IMR-90 (cell line): ENCODE measurements around the gene FHAD1. TPM values are rescaled to one million over a fixed set of nuclear protein-coding genes. Genes with fewer than 3 reads are reported as not detected.

Experiments used
- ATAC-seq: fragments of 200-7000 bp; cut with Tn5 transposase; 2 replicates; pipeline ENCODE4 v1.9.1; 2020; ENCODE audit warnings: low read depth, mild to moderate bottlenecking, moderate library complexity
- BruUV-seq: library from RNA; stranded (reverse); fragments of 400-500 nt; replicated peaks from 2 replicates; lab custom pipeline; 2021; lab: Mats Ljungman, UMichigan
- CTCF ChIA-PET: fragments of 300-600 bp; formaldehyde crosslinking; extraction: SDS; loops from one replicate; lab custom pipeline; 2021; ENCODE audit warnings: antibody characterized with exemption; lab: Yijun Ruan, JAX
- POLR2A ChIA-PET: fragments of 300-600 bp; sonication (Branson Sonifier 250); formaldehyde crosslinking; loops from one replicate; lab custom pipeline; 2022; ENCODE audit warnings: antibody characterized with exemption; ENCODE audit not compliant: unreplicated experiment; lab: Charles Lee
- DNase-seq: peaks from one replicate; pipeline ENCODE4 v3.0.0; 2013
- H2AFZ ChIP-seq: replicated peaks from 2 replicates; pipeline ENCODE3; 2013; ENCODE audit warnings: low read length, mild to moderate bottlenecking; ENCODE audit not compliant: poor library complexity
- H2AK5ac ChIP-seq: 2 replicates; pipeline ENCODE4 v1.6.1; 2013; ENCODE audit warnings: low read depth, low read length, inconsistent platforms
- H2AK9ac ChIP-seq: replicated peaks from 2 replicates; pipeline ENCODE3; 2013; ENCODE audit warnings: mild to moderate bottlenecking, low read depth, low read length, moderate library complexity; ENCODE audit not compliant: poor library complexity
- H2BK120ac ChIP-seq: 2 replicates; pipeline ENCODE4 v1.6.1; 2013; ENCODE audit warnings: low read depth, low read length, inconsistent platforms
- H2BK15ac ChIP-seq: 3 replicates; pipeline ENCODE4 v1.6.1; 2013; ENCODE audit warnings: low read depth, low read length, inconsistent platforms
- H2BK20ac ChIP-seq: 2 replicates; pipeline ENCODE4 v1.6.1; 2013; ENCODE audit warnings: low read depth, mild to moderate bottlenecking, inconsistent platforms, low read length, moderate library complexity
- H2BK5ac ChIP-seq: 2 replicates; pipeline ENCODE4 v1.6.1; 2013; ENCODE audit warnings: mild to moderate bottlenecking, low read depth, low read length, inconsistent platforms; ENCODE audit not compliant: poor library complexity, severe bottlenecking
- H3K14ac ChIP-seq: replicated peaks from 2 replicates; pipeline ENCODE4 v1.6.1; 2013; ENCODE audit warnings: low read depth, low read length, inconsistent platforms
- H3K18ac ChIP-seq: 2 replicates; pipeline ENCODE4 v1.6.1; 2013; ENCODE audit warnings: low read depth, low read length, control low read depth
- H3K23ac ChIP-seq: 2 replicates; pipeline ENCODE4 v1.6.1; 2013; ENCODE audit warnings: low read depth, low read length, inconsistent platforms
- H3K27ac ChIP-seq: 2 replicates; pipeline ENCODE4 v1.5.1; 2013; ENCODE audit warnings: mild to moderate bottlenecking, control low read depth, low read length; ENCODE audit not compliant: insufficient read depth
- H3K27me3 ChIP-seq: 2 replicates; pipeline ENCODE4 v1.6.1; 2013; ENCODE audit warnings: low read length; ENCODE audit not compliant: control insufficient read depth, insufficient read depth
- H3K36me3 ChIP-seq: 2 replicates; pipeline ENCODE4 v1.6.1; 2013; ENCODE audit warnings: low read length, mixed read lengths; ENCODE audit not compliant: control insufficient read depth, insufficient read depth
- H3K4ac ChIP-seq: 2 replicates; pipeline ENCODE4 v1.6.1; 2013; ENCODE audit warnings: low read depth, low read length, inconsistent platforms
- H3K4me1 ChIP-seq: 2 replicates; pipeline ENCODE4 v1.6.1; 2013; ENCODE audit warnings: low read length, mixed read lengths; ENCODE audit not compliant: control insufficient read depth, insufficient read depth
- H3K4me2 ChIP-seq: 2 replicates; pipeline ENCODE4 v1.6.1; 2013; ENCODE audit warnings: low read depth, mild to moderate bottlenecking, control low read depth, low read length, moderate library complexity
- H3K4me3 ChIP-seq: 2 replicates; pipeline ENCODE4 v1.5.1; 2013; ENCODE audit warnings: low read depth, mild to moderate bottlenecking, control low read depth, low read length, moderate library complexity; ENCODE audit not compliant: insufficient read depth
- H3K56ac ChIP-seq: 2 replicates; pipeline ENCODE4 v1.6.1; 2013; ENCODE audit warnings: low read length, inconsistent platforms; ENCODE audit not compliant: insufficient read depth; ENCODE audit errors: extremely low read depth
- H3K79me1 ChIP-seq, 2 experiments: 2 replicates each; pipeline ENCODE4 v1.6.1; 2013; ENCODE audit warnings: low read length in 2 of 2, inconsistent platforms in 1 of 2, low read depth in 1 of 2
- H3K9ac ChIP-seq: 2 replicates; pipeline ENCODE4 v1.6.1; 2013; ENCODE audit warnings: low read depth, low read length, control low read depth
- H3K9me1 ChIP-seq: 2 replicates; pipeline ENCODE4 v1.6.1; 2013; ENCODE audit warnings: low read length, inconsistent platforms; ENCODE audit not compliant: insufficient read depth
- H3K9me3 ChIP-seq: 2 replicates; pipeline ENCODE4 v1.6.1; 2013; ENCODE audit warnings: low read length; ENCODE audit not compliant: control insufficient read depth, insufficient read depth
- H4K20me1 ChIP-seq: 2 replicates; pipeline ENCODE4 v1.6.1; 2013; ENCODE audit warnings: low read length, inconsistent platforms; ENCODE audit not compliant: insufficient read depth
- H4K5ac ChIP-seq: 2 replicates; pipeline ENCODE4 v1.6.1; 2013; ENCODE audit warnings: mild to moderate bottlenecking, low read depth, low read length, control low read depth
- H4K8ac ChIP-seq, 2 experiments: 2 replicates each; pipeline ENCODE4 v1.6.1; 2013; ENCODE audit warnings: low read depth in 2 of 2, low read length in 2 of 2, control low read depth in 1 of 2, inconsistent platforms in 1 of 2
- H4K91ac ChIP-seq: 2 replicates; pipeline ENCODE4 v1.6.1; 2013; ENCODE audit warnings: low read depth, low read length, inconsistent platforms; ENCODE audit not compliant: insufficient read depth
- CHD1 ChIP-seq: IDR thresholded peaks from 2 replicates; pipeline ENCODE4 v1.6.1; 2012; ENCODE audit warnings: low read depth, low read length, improper control_type of control experiment
- FOS ChIP-seq: fragments of 150-350 bp; IDR thresholded peaks from 2 replicates; pipeline ENCODE4 v1.6.1; 2016; ENCODE audit warnings: low read depth, low read length
- MAZ ChIP-seq: IDR thresholded peaks from 2 replicates; pipeline ENCODE4 v1.6.1; 2012; ENCODE audit warnings: low read depth, mild to moderate bottlenecking, low read length, improper control_type of control experiment, moderate library complexity, borderline replicate concordance
- NFE2L2 ChIP-seq: fragments of 150-350 bp; IDR thresholded peaks from 2 replicates; pipeline ENCODE4 v1.6.1; 2016; ENCODE audit warnings: low read depth, mild to moderate bottlenecking, low read length
- RAD21 ChIP-seq: IDR thresholded peaks from 2 replicates; pipeline ENCODE4 v1.6.1; 2012; ENCODE audit warnings: low read length, improper control_type of control experiment
- RCOR1 ChIP-seq: IDR thresholded peaks from 2 replicates; pipeline ENCODE4 v1.6.1; 2012; ENCODE audit warnings: mild to moderate bottlenecking, low read length, improper control_type of control experiment; ENCODE audit not compliant: insufficient replicate concordance
- RFX5 ChIP-seq: IDR thresholded peaks from 2 replicates; pipeline ENCODE4 v1.8.0; 2012; ENCODE audit warnings: low read depth, mild to moderate bottlenecking, low read length, moderate library complexity
- SMC3 ChIP-seq: fragments of 150-350 bp; IDR thresholded peaks from 2 replicates; pipeline ENCODE4 v1.6.1; 2016; ENCODE audit warnings: low read depth, mild to moderate bottlenecking, antibody characterized with exemption, low read length, moderate library complexity
- WGBS, 2 experiments: methylation state at CpG; one replicate each; pipeline versions ENCODE4 v1.1.5 to v1.1.7; 2013; ENCODE audit warnings: missing lambda C conversion rate in 2 of 2; ENCODE audit not compliant: insufficient read length in 1 of 2; ENCODE audit errors: extremely low coverage in 2 of 2; 5-methylcytosine and 5-hydroxymethylcytosine counted together
- dilution Hi-C: fragments of 300-500 bp; cut with HindIII; formaldehyde crosslinking; loops from one replicate; pipeline ENCODE4 v1.14.3; 2018; ENCODE audit warnings: low sequenced_read_pairs; ENCODE audit not compliant: unreplicated experiment
- in situ Hi-C: fragments of 300-500 bp; cut with MboI; formaldehyde crosslinking; loops from 3 replicates; pipeline ENCODE4 v1.14.3; 2019; ENCODE audit warnings: low sequenced_read_pairs, inconsistent platforms, mixed read lengths
- intact Hi-C: fragments of 100-400 bp; cut with micrococcal nuclease; formaldehyde crosslinking; loops from 2 replicates; pipeline ENCODE4 v1.10.0; 2022
- polyA plus RNA-seq, 3 experiments: library from polyadenylated mRNA; depleted of rRNA; stranded (reverse); fragments of >200 nt; gene quantifications; 2 replicates each; pipeline ENCODE4 v1.2.3, GENCODE V29; 2012; ENCODE audit warnings: low replicate concordance in 1 of 3
- total RNA-seq: library from RNA; depleted of rRNA; stranded (reverse); fragments of >200 nt; gene quantifications from 2 replicates; pipeline ENCODE4 v1.2.3, GENCODE V29; 2012
- TF ChIP-seq, protein P1 (sequence below): fragments of 150-350 bp; IDR thresholded peaks from 2 replicates; pipeline ENCODE4 v1.6.1; 2017; ENCODE audit warnings: mild to moderate bottlenecking, antibody characterized with exemption, low read length, low read depth
- TF ChIP-seq, protein P2 (sequence below): fragments of 150-350 bp; IDR thresholded peaks from 2 replicates; pipeline ENCODE4 v1.6.1; 2016; ENCODE audit warnings: low read depth, mild to moderate bottlenecking, low read length, moderate library complexity, borderline replicate concordance

Gene FHAD1
- total and polyA plus RNA-seq, 2 of the 4 experiments (the other 2 are of a cell fraction): not detected

DNA sequence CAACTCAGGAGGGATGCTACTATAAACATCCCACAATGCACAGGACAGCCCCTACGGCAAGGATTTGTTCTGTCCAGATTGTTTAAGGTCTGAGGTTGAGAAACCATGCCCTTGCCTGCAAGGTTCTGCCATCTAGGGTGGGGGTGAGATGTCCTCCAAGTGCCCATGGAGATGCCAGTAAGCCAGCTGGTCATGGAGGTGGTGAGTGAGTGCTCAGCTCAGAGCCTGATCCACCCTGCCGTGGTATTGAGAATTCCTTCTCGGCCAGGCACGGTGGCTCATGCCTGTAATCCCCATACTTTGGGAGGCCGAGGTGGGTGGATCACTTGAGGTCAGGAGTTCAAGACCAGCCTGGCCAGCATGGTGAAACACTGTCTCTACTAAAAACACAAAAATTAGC, 178.0 kb downstream of the FHAD1 start:
- dilution Hi-C loops: no loop called here
- H2BK20ac ChIP-seq: no peak overlapping the region
- no peak overlapping the region for H3K56ac ChIP-seq
- in situ Hi-C loops: loop anchor here (5.0 to 10.0 kb wide), 2 partner anchors 98 to 270 kb away; partner anchors contain the start of gene TMEM51
- H3K9ac ChIP-seq: no peak overlapping the region
- H3K4ac ChIP-seq: no peak overlapping the region
- no peak overlapping the region for H3K4me2 ChIP-seq
- no peak overlapping the region for H2BK15ac ChIP-seq
- H3K14ac ChIP-seq: no peak overlapping the region
- H2BK5ac ChIP-seq: no peak overlapping the region
- H4K20me1 ChIP-seq: peaks cover 16% of the 10 kb centered on the region
- DNase-seq: no peak
- ChIA-PET POLR2A (no interaction called here), CTCF (no interaction called here)
- H3K9me3 ChIP-seq: no peaks in the 10 kb centered on the region
- no peak overlapping the region for H2AFZ ChIP-seq
- H3K27ac ChIP-seq: no peak overlapping the region
- peaks cover 8 to 58% of the 10 kb centered on the region in 2 experiments; a peak in 3 of 4 replicates for H3K79me1 ChIP-seq
- H3K9me1 ChIP-seq: peaks cover 12% of the 10 kb centered on the region
- no peak overlapping the region for H4K8ac ChIP-seq
- no peak for TF ChIP-seq RCOR1
- TF ChIP-seq SMC3: no peak
- TF ChIP-seq RFX5: no peak
- TF ChIP-seq, protein P1, sequence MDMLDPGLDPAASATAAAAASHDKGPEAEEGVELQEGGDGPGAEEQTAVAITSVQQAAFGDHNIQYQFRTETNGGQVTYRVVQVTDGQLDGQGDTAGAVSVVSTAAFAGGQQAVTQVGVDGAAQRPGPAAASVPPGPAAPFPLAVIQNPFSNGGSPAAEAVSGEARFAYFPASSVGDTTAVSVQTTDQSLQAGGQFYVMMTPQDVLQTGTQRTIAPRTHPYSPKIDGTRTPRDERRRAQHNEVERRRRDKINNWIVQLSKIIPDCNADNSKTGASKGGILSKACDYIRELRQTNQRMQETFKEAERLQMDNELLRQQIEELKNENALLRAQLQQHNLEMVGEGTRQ: no peak
- no peak for TF ChIP-seq CHD1
- TF ChIP-seq, protein P2, sequence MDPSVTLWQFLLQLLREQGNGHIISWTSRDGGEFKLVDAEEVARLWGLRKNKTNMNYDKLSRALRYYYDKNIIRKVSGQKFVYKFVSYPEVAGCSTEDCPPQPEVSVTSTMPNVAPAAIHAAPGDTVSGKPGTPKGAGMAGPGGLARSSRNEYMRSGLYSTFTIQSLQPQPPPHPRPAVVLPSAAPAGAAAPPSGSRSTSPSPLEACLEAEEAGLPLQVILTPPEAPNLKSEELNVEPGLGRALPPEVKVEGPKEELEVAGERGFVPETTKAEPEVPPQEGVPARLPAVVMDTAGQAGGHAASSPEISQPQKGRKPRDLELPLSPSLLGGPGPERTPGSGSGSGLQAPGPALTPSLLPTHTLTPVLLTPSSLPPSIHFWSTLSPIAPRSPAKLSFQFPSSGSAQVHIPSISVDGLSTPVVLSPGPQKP: no peak
- no peak for TF ChIP-seq NFE2L2
- TF ChIP-seq FOS: no peak
- no peak for TF ChIP-seq RAD21
- no peak for TF ChIP-seq MAZ
- H3K36me3 ChIP-seq: peaks cover 11% of the 10 kb centered on the region
- H2AK5ac ChIP-seq: no peak overlapping the region; the same call in 1 of the 2 replicates
- no CpG with 5 or more reads among the region's 5 CpGs for WGBS, 2 experiments
- no peak overlapping the region for H2AK9ac ChIP-seq
- H4K5ac ChIP-seq: no peak overlapping the region
- H3K23ac ChIP-seq: no peak overlapping the region
- H3K18ac ChIP-seq: no peak overlapping the region
- no peak for ATAC-seq
- intact Hi-C loops: no loop called here
- no peak overlapping the region for H3K4me3 ChIP-seq
- no peaks in the 10 kb centered on the region for H3K27me3 ChIP-seq
- H2BK120ac ChIP-seq: no peak overlapping the region
- no TSS peak for BruUV-seq
- H3K4me1 ChIP-seq: peaks cover 16% of the 10 kb centered on the region
- H4K91ac ChIP-seq: no peak overlapping the region
